Astrocyte (in vitro differentiated cells and primary cell): ENCODE measurements around the gene FEZ2. TPM values are rescaled to one million over a fixed set of nuclear protein-coding genes. Genes with fewer than 3 reads are reported as not detected.

Source experiments
- DNase-seq: peaks from one replicate; pipeline ENCODE4 v3.0.0-alpha.2; 2010; ENCODE audit warnings: low read depth
- FAIRE-seq: peaks from 2 replicates; lab custom pipeline; 2011; peaks lifted over from hg19 to GRCh38; lab: Jason Lieb, UNC
- H2AFZ ChIP-seq: 2 replicates; pipeline ENCODE4 v1.6.0; 2012; ENCODE audit warnings: low read depth, low read length, inconsistent platforms
- H3K27ac ChIP-seq: 2 replicates; pipeline ENCODE4 v1.5.1; 2011; ENCODE audit warnings: low read depth, low read length, inconsistent platforms
- H3K27me3 ChIP-seq: 2 replicates; pipeline ENCODE4 v1.6.0; 2011; ENCODE audit warnings: low read length, inconsistent platforms; ENCODE audit not compliant: insufficient read depth
- H3K36me3 ChIP-seq: 2 replicates; pipeline ENCODE4 v1.5.1; 2011; ENCODE audit warnings: low read length, inconsistent platforms; ENCODE audit not compliant: insufficient read depth
- H3K4me1 ChIP-seq: 2 replicates; pipeline ENCODE4 v1.5.1; 2011; ENCODE audit warnings: low read length, inconsistent platforms; ENCODE audit not compliant: insufficient read depth
- H3K4me2 ChIP-seq: 2 replicates; pipeline ENCODE4 v1.6.0; 2012; ENCODE audit warnings: low read length, inconsistent platforms
- H3K4me3 ChIP-seq: 2 replicates; pipeline ENCODE4 v1.5.1; 2011; ENCODE audit warnings: low read depth, mild to moderate bottlenecking, low read length, inconsistent platforms; ENCODE audit not compliant: insufficient read depth
- H3K79me2 ChIP-seq: 2 replicates; pipeline ENCODE4 v1.6.0; 2012; ENCODE audit warnings: mild to moderate bottlenecking, low read length, inconsistent platforms; ENCODE audit not compliant: insufficient read depth
- H3K9ac ChIP-seq: 2 replicates; pipeline ENCODE4 v1.6.0; 2012; ENCODE audit warnings: mild to moderate bottlenecking, low read length, inconsistent platforms
- H3K9me3 ChIP-seq: 2 replicates; pipeline ENCODE4 v1.5.1; 2012; ENCODE audit warnings: low read depth, mild to moderate bottlenecking, low read length, inconsistent platforms; ENCODE audit not compliant: insufficient read depth
- H4K20me1 ChIP-seq: 2 replicates; pipeline ENCODE4 v1.6.0; 2012; ENCODE audit warnings: low read length, inconsistent platforms; ENCODE audit not compliant: insufficient read depth
- H3K27ac Mint-ChIP-seq: one replicate; pipeline ENCODE4 v1.8.0; 2021; ENCODE audit warnings: mild to moderate bottlenecking, mixed read lengths; ENCODE audit not compliant: unreplicated experiment
- H3K27me3 Mint-ChIP-seq: one replicate; pipeline ENCODE4 v1.8.0; 2021; ENCODE audit warnings: low read depth, mixed read lengths; ENCODE audit not compliant: unreplicated experiment
- H3K36me3 Mint-ChIP-seq: one replicate; pipeline ENCODE4 v1.8.0; 2021; ENCODE audit warnings: low read depth, mixed read lengths; ENCODE audit not compliant: unreplicated experiment
- H3K4me1 Mint-ChIP-seq: one replicate; pipeline ENCODE4 v1.8.0; 2021; ENCODE audit warnings: low read depth, mixed read lengths; ENCODE audit not compliant: unreplicated experiment
- H3K4me3 Mint-ChIP-seq: one replicate; pipeline ENCODE4 v1.8.0; 2021; ENCODE audit warnings: mild to moderate bottlenecking, moderate library complexity, mixed read lengths; ENCODE audit not compliant: unreplicated experiment
- H3K9me3 Mint-ChIP-seq: one replicate; pipeline ENCODE4 v1.8.0; 2021; ENCODE audit warnings: mild to moderate bottlenecking, mixed read lengths; ENCODE audit not compliant: unreplicated experiment
- CTCF ChIP-seq: IDR thresholded peaks from 2 replicates; pipeline ENCODE4 v1.5.1; 2011; ENCODE audit warnings: low read depth, mild to moderate bottlenecking, inconsistent platforms, low read length, moderate library complexity; ENCODE audit not compliant: insufficient read depth
- EZH2 ChIP-seq: IDR thresholded peaks from 2 replicates; pipeline ENCODE4 v1.6.1; 2012; ENCODE audit warnings: mild to moderate bottlenecking, low read length, inconsistent platforms; ENCODE audit not compliant: insufficient read depth
- total RNA-seq: library from RNA; stranded (reverse); gene quantifications from 2 replicates; pipeline ENCODE4 v1.2.1, GENCODE V29; 2021

FEZ2 gene
- total RNA-seq, 1 donor from 2014 or later = 45.0 TPM

DNA sequence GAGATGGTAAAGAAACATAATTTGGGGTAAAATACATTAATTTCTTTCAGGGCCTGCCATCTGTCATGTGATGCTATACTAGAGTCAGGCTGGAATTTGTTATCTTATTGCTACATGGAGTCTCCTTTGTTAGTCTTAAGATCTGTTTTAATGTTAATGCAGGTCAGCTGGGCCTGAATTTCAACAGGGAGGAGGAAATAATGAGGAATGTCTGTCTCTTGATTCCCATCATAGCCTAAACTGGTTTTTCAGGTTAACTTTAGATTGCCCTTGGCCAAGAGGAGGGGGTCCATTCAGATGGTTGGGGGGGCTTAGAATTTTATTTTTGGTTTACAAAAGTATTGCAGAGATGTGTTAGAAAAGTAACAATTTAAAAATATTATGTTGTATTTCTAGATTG, 19.0 kb upstream of the FEZ2 start:
- H3K27me3 Mint-ChIP-seq = no peaks in the 10 kb centered on the region
- H3K4me1 ChIP-seq = no peaks in the 10 kb centered on the region
- FAIRE-seq = no peak
- no peaks in the 10 kb centered on the region for H3K36me3 ChIP-seq
- H3K27ac ChIP-seq = no peak overlapping the region
- H3K9ac ChIP-seq = no peak overlapping the region
- no peak for DNase-seq
- no peak overlapping the region for H2AFZ ChIP-seq
- H3K9me3 Mint-ChIP-seq = no peaks in the 10 kb centered on the region
- H3K9me3 ChIP-seq = no peaks in the 10 kb centered on the region
- H3K4me1 Mint-ChIP-seq = no peaks in the 10 kb centered on the region
- H3K27ac Mint-ChIP-seq = no peak overlapping the region
- H3K36me3 Mint-ChIP-seq = no peaks in the 10 kb centered on the region
- H3K27me3 ChIP-seq = no peaks in the 10 kb centered on the region
- no peak overlapping the region for H3K4me2 ChIP-seq
- no peak overlapping the region for H3K4me3 Mint-ChIP-seq
- H3K79me2 ChIP-seq = no peaks in the 10 kb centered on the region
- no peaks in the 10 kb centered on the region for H4K20me1 ChIP-seq
- TF ChIP-seq EZH2 (no peak), CTCF (no peak)
- H3K4me3 ChIP-seq = no peak overlapping the region

DNA sequence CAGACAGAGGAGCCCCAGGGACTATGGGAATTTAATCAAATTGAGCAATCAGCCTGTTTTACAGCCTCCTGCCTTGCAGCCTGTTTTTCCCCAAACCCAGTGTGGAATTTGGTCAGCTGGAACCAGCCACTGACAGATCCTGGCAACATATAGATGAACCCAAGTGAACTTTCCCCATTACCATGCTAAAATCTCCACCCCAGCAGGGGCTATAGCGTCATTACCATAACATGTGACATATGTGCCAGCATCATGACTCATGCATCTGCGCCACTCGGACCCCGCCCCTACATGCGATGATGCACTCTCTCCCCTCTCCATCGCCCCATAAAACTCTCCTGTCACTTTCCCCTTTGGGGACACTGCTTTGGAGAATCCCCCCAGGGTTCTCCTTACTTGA, 17.3 kb upstream of the FEZ2 start:
- H3K4me2 ChIP-seq = no peak overlapping the region
- peak overlapping the region; percentile 25 for H2AFZ ChIP-seq
- H3K4me3 Mint-ChIP-seq = no peak overlapping the region

More for the DNA sequence above, 17.3 kb upstream of the FEZ2 start:
- Histone ChIP-seq H3K27ac (no peak overlapping the region), H3K79me2 (no peaks in the 10 kb centered on the region), H3K9me3 (no peaks in the 10 kb centered on the region), H3K27me3 (no peaks in the 10 kb centered on the region), H4K20me1 (no peaks in the 10 kb centered on the region), H3K4me1 (no peaks in the 10 kb centered on the region), H3K9ac (no peak overlapping the region), H3K36me3 (no peaks in the 10 kb centered on the region), H3K4me3 (no peak overlapping the region)
- Mint-ChIP-seq H3K27ac (no peak overlapping the region), H3K27me3 (peaks cover 5% of the 10 kb centered on the region), H3K9me3 (no peaks in the 10 kb centered on the region), H3K36me3 (no peaks in the 10 kb centered on the region), H3K4me1 (no peaks in the 10 kb centered on the region)
- FAIRE-seq (no peak), DNase-seq (no peak)
- TF ChIP-seq CTCF (no peak), EZH2 (no peak)
